Ectodermal cell (in vitro differentiated cells): ENCODE results near the gene MTCL1.

Experiments used
- H3K27ac ChIP-seq: 2 replicates; pipeline ENCODE4 v1.7.0; 2013; ENCODE audit warnings: mild to moderate bottlenecking, low read depth, low read length; ENCODE audit not compliant: insufficient read depth, poor library complexity, severe bottlenecking
- H3K27me3 ChIP-seq: 2 replicates; pipeline ENCODE4 v1.7.0; 2013; ENCODE audit warnings: mild to moderate bottlenecking, low read length; ENCODE audit not compliant: insufficient read depth, control insufficient read depth, poor library complexity, severe bottlenecking
- H3K36me3 ChIP-seq: one replicate; pipeline ENCODE4 v1.7.0; 2013; ENCODE audit warnings: low read length; ENCODE audit not compliant: control insufficient read depth, insufficient read depth
- H3K4me1 ChIP-seq: one replicate; pipeline ENCODE4 v1.7.0; 2013; ENCODE audit warnings: low read length; ENCODE audit not compliant: control insufficient read depth, insufficient read depth
- H3K4me3 ChIP-seq: 2 replicates; pipeline ENCODE4 v1.7.0; 2013; ENCODE audit warnings: low read depth, low read length, control low read depth; ENCODE audit not compliant: insufficient read depth
- H3K9me3 ChIP-seq: 2 replicates; pipeline ENCODE4 v1.7.0; 2013; ENCODE audit warnings: mild to moderate bottlenecking, low read length, moderate library complexity; ENCODE audit not compliant: control insufficient read depth
- WGBS, 2 experiments: methylation state at CpG; one replicate each; pipeline ENCODE4 v1.1.7; 2013; ENCODE audit warnings: missing lambda C conversion rate in 2 of 2; 5-methylcytosine and 5-hydroxymethylcytosine counted together

MTCL1 gene

DNA sequence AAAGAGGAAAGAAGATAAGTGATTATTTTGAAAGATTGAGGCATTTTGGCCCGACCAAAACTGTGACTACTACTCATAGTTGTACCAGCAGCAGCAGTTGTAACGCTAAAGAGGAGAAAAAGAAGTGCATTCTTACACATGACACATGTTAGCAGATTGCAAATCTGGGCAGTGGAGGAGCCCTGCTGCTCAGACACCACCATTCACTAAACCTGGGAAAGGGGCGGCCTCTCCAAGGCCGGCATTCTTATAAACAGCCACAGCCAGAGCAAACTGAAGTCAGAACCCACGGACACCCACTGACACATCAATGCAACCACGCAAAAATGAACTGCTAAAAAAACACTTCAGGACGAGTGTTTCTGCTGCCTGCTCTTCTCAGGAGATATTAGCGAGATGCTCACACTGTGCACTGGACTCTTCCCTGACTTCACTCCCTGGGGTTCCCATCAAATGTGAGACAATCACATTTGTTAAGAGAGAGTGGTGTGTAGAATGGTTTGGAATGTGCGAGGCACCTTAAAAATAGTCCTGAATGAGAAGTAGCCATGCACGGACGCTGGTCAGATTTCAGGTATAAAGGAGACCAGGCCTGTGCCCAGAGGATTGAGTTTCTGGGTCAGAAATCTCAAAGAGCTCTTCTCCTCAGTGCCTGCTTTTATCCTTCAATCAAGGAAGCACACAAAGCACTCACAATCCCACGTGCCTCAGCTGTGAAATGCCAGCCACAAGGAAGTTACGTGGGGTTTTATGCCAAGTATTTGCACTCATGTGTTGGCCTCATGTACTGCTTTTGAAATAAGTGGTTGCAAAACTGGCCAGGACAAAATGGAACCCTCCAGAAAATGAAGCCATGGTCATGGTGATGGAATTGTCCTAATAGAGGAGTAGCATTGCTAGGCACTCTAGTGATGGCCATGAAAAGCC, 83.4 kb downstream of the MTCL1 start:
- Histone ChIP-seq H3K36me3 (peaks cover 4% of the 10 kb centered on the region), H3K4me1 (peaks cover 42% of the 10 kb centered on the region), H3K9me3 (no peaks in the 10 kb centered on the region), H3K4me3 (no peak overlapping the region), H3K27me3 (no peaks in the 10 kb centered on the region), H3K27ac (no peak overlapping the region)
- 90 to 93% methylated on average over 13 of the region's 13 CpGs for WGBS, 2 experiments

- Histone ChIP-seq H3K27me3 (no peaks in the 10 kb centered on the region), H3K27ac (no peak overlapping the region), H3K4me1 (peaks cover 38% of the 10 kb centered on the region), H3K36me3 (no peaks in the 10 kb centered on the region), H3K4me3 (no peak overlapping the region), H3K9me3 (no peaks in the 10 kb centered on the region)
- WGBS, 2 experiments, result 85 to 96% methylated on average over 4 of the region's 4 CpGs
These were observed 85.9 kb downstream of the MTCL1 start for GRCh38 chr18:8791171-8791651.

DNA sequence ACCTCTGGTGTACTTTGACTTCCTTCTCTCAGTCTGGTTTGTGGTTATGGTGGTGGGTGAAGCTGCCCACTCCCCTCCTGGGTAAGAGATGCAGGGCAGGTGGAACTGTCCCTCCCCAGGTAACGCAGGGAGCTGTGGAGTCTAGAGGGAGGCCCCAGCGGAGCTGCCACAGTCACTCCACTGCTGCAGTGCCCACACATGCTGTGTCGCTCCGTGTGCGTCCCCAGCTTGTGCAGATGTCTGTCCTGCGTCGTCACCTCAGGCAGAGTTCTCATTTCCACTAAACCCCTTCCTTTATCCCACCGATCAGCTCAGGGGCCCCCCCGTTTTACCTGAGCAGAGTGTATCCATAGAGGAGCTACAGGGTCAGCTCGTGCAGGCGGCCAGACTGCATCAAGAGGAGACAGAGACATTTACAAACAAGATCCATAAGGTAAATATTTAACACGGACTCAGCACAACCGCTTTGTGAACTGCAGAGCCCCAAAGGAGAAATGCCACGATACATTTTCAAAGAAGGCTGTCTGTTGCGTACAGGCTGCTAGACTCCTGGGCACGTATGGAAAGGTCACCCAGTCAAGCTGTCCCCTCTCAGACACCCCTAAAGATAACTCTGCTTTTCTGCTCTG, 87.4 kb downstream of the MTCL1 start:
- Histone ChIP-seq H3K36me3 (peaks cover 3% of the 10 kb centered on the region), H3K4me1 (peaks cover 24% of the 10 kb centered on the region), H3K27ac (no peak overlapping the region), H3K27me3 (no peaks in the 10 kb centered on the region), H3K9me3 (no peaks in the 10 kb centered on the region), H3K4me3 (no peak overlapping the region)
- WGBS, 2 experiments, result 93 to 94% methylated on average over 16 of the region's 16 CpGs

- Histone ChIP-seq H3K27me3 (no peaks in the 10 kb centered on the region), H3K27ac (no peak overlapping the region), H3K4me3 (no peak overlapping the region), H3K4me1 (peaks cover 17% of the 10 kb centered on the region), H3K36me3 (peaks cover 3% of the 10 kb centered on the region), H3K9me3 (no peaks in the 10 kb centered on the region)
- WGBS, 2 experiments, result 91 to 94% methylated on average over 13 of the region's 13 CpGs
These were observed 88.2 kb downstream of the MTCL1 start for GRCh38 chr18:8793445-8794155.

DNA sequence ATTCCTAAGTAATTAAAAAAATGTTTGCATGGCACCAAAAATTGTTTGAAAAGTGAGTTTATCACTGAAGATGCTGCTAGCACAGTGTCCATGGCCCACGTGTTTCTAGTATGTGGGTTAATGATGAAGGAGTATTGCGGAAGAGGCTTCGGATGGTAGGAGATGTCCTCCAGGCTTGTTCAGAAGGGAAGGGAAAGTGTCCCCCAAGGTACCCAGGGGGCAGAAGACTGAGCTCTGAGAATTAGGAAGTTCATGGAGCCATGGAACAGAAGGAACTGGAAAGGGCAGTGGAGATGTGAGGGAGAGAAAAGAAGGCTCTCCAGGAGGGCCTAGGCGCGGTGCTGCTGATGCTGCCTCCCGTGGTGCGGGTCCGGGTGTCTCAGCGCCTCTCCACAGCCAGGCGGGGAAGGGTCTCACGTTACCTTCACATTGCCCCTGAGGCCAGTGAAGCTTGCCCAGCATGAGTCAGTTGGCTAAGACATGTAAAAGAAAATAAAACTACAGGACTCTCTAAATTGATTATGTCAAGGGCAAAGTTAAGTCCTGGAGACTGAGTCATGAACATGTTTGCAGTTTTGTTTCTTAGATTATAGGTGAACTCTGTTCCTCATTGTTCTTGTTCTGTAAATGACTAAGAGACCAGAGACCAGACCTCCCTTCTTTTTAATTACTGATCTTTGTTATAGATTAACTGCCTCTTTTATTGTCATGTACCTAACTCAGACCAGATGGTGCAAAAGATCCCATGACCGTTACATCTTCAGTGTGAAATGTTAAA, 89.0 kb downstream of the MTCL1 start:
- H3K27ac ChIP-seq, result no peak overlapping the region
- H3K36me3 ChIP-seq, result peaks cover 3% of the 10 kb centered on the region
- H3K9me3 ChIP-seq, result no peaks in the 10 kb centered on the region
- no peaks in the 10 kb centered on the region for H3K27me3 ChIP-seq
- H3K4me3 ChIP-seq, result no peak overlapping the region
- peaks cover 12% of the 10 kb centered on the region for H3K4me1 ChIP-seq
- 82 to 84% methylated on average over 12 of the region's 12 CpGs for WGBS, 2 experiments

GRCh38 chr18:8794934-8795280, 89.6 kb downstream of the MTCL1 start:
- Histone ChIP-seq H3K27ac (no peak overlapping the region), H3K36me3 (peaks cover 3% of the 10 kb centered on the region), H3K9me3 (no peaks in the 10 kb centered on the region), H3K27me3 (no peaks in the 10 kb centered on the region), H3K4me1 (peaks cover 12% of the 10 kb centered on the region), H3K4me3 (no peak overlapping the region)
- WGBS, 2 experiments, result 86 to 91% methylated on average over 7 of the region's 7 CpGs

GRCh38 chr18:8795586-8796325, 90.4 kb downstream of the MTCL1 start:
- peaks cover 3% of the 10 kb centered on the region for H3K36me3 ChIP-seq
- WGBS, 2 experiments, result 89 to 90% methylated on average over 9 to 10 of the region's 10 CpGs
- H3K4me3 ChIP-seq, result no peak overlapping the region
- no peak overlapping the region for H3K27ac ChIP-seq
- no peaks in the 10 kb centered on the region for H3K9me3 ChIP-seq
- peaks cover 18% of the 10 kb centered on the region for H3K4me1 ChIP-seq
- H3K27me3 ChIP-seq, result no peaks in the 10 kb centered on the region

- H3K27me3 ChIP-seq, result no peaks in the 10 kb centered on the region
- WGBS, 2 experiments, result 66 to 78% methylated on average over 6 to 7 of the region's 7 CpGs
- H3K36me3 ChIP-seq, result peaks cover 3% of the 10 kb centered on the region
- no peaks in the 10 kb centered on the region for H3K9me3 ChIP-seq
- no peak overlapping the region for H3K27ac ChIP-seq
- H3K4me1 ChIP-seq, result peaks cover 31% of the 10 kb centered on the region
- H3K4me3 ChIP-seq, result no peak overlapping the region
These were observed 91.8 kb downstream of the MTCL1 start for GRCh38 chr18:8797206-8797605.

- Histone ChIP-seq H3K27ac (no peak overlapping the region), H3K4me1 (peaks cover 19% of the 10 kb centered on the region), H3K4me3 (no peak overlapping the region), H3K9me3 (no peaks in the 10 kb centered on the region), H3K27me3 (no peaks in the 10 kb centered on the region), H3K36me3 (peaks cover 3% of the 10 kb centered on the region)
- 87 to 88% methylated on average over 11 of the region's 11 CpGs for WGBS, 2 experiments
These were observed 93.6 kb downstream of the MTCL1 start for GRCh38 chr18:8799001-8799400.
